Hepatocyte (in vitro differentiated cells): ENCODE measurements around the gene VPS72.

Experiments used
- EZH2 ChIP-seq: fragments of 200-600 bp; sonication (generic); IDR thresholded peaks from 2 replicates; pipeline ENCODE4 v1.6.1; 2016; ENCODE audit warnings: antibody characterized with exemption, mild to moderate bottlenecking, borderline replicate concordance
- EZH2phosphoT487 ChIP-seq: fragments of 200-600 bp; sonication (generic); IDR thresholded peaks from one replicate; pipeline ENCODE4 v1.6.1; 2018; ENCODE audit warnings: antibody characterized with exemption, mild to moderate bottlenecking, low read depth, moderate library complexity; ENCODE audit not compliant: unreplicated experiment, severe bottlenecking
- TF ChIP-seq, protein P1 (sequence below): fragments of 200-600 bp; sonication (generic); IDR thresholded peaks from 2 replicates; pipeline ENCODE4 v1.5.1; 2016; ENCODE audit warnings: antibody characterized with exemption, mild to moderate bottlenecking; ENCODE audit not compliant: poor library complexity

DNA sequence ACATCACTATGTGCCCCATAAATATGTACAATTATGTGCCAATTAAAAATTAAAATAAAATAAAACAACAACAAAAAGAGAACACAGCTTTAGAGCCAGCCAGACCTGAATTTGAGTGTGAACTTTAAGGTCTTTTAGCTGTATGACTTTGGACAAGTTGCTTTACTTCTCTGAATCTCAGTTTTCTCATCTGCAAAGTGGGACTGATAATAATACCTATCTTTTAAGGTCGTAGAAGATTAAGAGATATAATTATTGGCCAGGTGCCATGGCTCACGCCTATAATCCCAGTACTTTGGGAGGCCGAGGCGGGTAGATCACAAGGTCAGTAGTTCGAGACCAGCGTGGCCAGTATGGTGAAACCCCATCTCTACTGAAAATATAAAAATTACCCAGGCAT lies 3.3 kb upstream of the VPS72 start:
- TF ChIP-seq, protein P1, sequence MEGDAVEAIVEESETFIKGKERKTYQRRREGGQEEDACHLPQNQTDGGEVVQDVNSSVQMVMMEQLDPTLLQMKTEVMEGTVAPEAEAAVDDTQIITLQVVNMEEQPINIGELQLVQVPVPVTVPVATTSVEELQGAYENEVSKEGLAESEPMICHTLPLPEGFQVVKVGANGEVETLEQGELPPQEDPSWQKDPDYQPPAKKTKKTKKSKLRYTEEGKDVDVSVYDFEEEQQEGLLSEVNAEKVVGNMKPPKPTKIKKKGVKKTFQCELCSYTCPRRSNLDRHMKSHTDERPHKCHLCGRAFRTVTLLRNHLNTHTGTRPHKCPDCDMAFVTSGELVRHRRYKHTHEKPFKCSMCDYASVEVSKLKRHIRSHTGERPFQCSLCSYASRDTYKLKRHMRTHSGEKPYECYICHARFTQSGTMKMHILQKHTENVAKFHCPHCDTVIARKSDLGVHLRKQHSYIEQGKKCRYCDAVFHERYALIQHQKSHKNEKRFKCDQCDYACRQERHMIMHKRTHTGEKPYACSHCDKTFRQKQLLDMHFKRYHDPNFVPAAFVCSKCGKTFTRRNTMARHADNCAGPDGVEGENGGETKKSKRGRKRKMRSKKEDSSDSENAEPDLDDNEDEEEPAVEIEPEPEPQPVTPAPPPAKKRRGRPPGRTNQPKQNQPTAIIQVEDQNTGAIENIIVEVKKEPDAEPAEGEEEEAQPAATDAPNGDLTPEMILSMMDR: no peak
- TF ChIP-seq EZH2phosphoT487 (no peak), EZH2 (no peak)
